GM18499 (cell line): ENCODE results near the gene WNT4.

Source experiments
- ATAC-seq: cut with Tn5 transposase; IDR thresholded peaks from one replicate; pipeline ENCODE4 v1.9.1; 2021; ENCODE audit warnings: moderate number of reproducible peaks; ENCODE audit not compliant: insufficient read depth, unreplicated experiment

Gene WNT4

DNA sequence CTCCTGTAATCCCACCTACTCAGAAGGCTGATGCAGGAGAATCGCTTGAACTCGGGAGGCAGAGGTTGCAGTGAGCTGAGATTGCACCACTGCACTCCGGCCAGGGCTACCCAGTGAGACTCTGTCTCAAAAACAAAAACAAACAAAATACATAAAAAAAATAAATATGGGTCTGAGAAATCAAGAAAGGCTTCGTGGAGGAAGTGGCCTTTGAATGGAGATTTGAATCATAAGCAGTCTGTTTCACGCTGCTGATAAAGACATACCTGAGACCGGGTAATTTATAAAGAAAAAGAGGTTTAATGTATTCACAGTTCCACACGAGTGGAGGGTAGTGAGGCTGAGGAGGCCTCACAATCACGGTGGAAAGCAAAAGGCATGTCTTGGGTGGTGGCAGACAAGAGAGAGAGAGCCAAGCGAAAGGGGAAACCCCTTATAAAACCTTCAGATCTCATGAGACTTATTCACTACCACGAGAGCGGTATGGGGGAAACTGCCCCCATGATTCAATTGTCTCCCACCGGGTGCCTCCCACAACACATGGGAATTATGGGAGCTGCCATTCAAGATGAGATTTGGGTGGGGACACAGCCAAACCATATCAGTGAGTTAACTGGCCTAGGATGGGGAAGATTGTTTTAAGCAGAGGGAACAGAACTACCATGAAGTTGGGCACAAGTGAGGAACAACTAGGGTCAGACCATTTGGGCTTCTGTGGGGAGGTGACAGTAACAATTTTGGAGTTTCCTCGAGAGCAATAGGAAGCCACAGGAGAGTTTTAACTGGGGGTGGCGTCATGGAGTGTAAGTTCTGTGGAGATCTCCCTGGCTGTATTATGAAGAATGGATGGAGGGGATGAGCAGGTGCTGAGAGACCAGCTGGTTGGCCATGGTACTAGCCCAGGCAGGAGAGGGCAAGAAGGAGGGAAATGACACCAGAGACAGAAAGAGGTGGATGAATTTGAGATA, 22.2 kb upstream of the WNT4 start:
- ATAC-seq: no peak

DNA sequence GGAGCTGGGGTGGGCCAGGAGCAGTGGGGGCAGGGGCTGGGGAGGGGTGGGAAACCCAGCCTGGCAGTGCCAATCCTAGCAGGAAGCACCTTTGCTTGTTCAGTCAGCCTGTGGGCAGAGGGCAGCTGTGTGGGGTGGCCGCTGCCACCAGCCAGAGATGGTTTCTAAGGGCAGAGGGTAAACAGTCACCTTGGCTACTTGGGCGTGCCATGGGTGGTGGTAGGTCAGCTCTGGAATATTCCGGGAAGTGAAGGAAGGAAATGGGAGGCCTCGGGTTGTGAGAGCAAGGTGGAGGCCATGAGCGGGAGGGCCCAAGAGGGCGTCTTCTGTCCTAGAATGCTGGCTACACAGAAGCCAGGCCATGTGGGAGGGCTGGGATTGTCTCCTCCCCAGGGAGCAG, 20.7 kb upstream of the WNT4 start:
- ATAC-seq: no peak

DNA sequence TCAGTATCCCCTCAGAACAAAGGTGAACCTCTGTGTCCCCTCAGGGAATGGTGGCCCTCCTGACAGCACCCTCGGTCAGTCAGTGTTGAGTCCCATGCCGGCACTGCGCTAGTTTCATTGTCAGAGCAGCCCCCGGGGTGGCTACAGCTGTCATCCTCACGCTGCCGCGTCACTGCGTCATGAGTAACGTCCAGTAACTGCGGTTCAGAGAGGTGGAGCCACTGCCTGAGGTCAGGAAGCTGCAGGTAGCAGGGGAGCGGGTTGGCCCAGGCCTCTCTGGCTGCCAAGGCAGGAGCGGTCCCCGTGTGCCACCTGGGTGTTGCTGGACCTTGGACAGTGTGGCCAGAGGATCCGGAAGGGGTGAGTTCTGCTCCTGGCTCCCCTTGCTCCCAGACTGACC, 20.2 kb upstream of the WNT4 start:
- ATAC-seq: no peak

DNA sequence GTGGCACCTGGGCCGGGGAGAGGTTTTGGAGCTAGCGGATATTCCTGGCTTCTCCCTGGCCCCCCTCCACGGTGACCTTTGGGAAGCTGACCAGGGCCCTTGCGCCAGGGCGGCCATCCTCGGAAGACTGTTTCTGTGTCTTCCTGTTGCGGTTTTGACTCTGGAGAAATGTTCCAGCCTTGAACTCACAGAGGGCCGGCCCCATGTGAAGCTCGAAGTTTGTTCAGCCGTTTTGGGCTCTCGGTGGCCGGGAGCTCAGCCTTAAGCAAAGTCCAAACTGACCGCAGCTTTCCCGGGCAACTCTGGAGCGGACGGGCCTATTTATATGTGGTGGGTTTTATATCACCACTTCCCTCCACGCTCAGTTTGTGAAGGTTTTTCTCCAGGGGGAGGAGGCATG, 17.0 kb upstream of the WNT4 start:
- ATAC-seq: no peak

DNA sequence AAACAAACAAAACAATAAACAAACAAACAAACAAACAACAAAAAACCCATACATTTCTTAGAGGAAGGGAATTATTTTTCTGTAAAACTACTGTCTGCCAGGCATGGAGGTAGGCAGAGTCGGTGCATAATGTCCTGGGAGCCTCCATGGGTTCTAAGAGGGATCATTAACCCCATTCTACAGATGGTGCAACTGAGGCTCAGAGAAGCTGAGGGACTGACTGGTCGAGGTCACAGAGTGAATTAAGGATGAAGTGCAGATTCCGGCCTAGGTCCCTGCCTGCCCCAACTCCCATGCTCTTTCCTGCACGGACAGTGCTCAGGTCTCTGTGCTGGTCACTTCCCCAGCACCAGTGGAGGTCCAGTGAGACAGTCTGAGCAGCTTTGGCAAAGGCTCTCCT, 15.8 kb upstream of the WNT4 start:
- ATAC-seq: no peak

DNA sequence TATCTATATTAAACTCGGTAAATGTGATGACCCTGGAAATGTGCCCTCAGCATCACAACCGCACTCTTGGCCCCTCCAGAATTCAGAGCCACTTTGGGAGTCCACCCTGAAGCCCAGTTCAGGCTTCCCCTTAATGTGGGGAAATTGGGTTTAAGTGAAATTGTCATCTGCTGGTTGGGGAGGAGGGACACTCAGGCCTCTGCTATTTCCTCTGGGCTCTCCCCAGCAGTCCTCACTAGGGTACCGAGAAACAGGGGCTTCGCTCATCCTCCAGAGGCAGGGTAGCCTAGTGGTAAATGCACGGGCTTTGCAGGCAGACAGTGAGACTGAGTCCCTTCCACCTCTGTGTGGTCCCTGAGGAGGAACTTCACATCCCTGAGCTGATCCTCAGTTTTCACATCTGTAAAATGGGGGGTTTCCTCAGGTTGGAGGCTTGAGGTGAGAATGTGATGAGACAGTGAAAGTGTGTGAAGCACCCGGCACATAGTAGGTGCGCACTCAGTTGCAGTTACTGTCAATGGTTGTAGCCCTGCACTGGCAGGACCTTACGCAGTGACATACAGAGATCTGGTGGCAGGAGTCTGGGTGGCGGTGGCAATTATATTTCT, 14.6 kb upstream of the WNT4 start:
- no peak for ATAC-seq

DNA sequence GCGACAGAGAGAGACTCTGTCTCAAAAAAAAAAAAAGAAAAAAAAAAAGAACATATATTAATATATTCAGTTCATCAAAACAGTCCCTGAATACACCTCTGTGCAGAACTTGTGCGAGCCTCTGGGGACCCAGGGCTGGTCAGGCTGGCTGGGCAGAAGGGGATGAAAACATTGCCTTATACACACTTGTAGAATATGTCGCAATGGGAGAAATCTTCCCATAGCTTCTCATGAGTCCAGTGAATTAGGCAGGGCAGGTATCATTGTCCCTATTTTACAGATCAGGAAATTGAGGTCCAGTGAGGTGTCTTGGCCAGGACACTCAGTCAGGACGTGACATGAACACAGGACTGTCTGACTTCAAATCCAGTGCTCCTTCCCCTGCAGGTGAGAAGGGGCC, 12.6 kb upstream of the WNT4 start:
- no peak for ATAC-seq

DNA sequence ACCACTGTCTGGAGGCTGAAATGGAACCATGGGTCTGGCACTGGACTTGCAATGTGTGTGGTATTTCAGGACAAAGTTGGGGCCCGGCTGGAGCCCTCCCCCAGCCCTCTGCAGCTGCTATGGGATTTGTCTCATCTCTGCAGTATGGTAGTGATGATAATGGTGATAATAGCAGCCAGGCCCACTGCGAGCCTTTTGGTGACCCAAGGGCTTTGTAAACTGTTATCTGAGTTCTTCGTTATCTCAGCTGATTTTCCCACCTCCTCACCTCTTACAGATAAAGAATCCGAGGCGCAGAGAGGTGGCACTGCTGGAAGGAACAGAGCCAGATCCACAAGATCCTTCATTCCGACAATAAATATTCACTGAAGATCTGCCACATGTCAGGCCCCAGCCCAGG, 11.7 kb upstream of the WNT4 start:
- ATAC-seq: no peak

DNA sequence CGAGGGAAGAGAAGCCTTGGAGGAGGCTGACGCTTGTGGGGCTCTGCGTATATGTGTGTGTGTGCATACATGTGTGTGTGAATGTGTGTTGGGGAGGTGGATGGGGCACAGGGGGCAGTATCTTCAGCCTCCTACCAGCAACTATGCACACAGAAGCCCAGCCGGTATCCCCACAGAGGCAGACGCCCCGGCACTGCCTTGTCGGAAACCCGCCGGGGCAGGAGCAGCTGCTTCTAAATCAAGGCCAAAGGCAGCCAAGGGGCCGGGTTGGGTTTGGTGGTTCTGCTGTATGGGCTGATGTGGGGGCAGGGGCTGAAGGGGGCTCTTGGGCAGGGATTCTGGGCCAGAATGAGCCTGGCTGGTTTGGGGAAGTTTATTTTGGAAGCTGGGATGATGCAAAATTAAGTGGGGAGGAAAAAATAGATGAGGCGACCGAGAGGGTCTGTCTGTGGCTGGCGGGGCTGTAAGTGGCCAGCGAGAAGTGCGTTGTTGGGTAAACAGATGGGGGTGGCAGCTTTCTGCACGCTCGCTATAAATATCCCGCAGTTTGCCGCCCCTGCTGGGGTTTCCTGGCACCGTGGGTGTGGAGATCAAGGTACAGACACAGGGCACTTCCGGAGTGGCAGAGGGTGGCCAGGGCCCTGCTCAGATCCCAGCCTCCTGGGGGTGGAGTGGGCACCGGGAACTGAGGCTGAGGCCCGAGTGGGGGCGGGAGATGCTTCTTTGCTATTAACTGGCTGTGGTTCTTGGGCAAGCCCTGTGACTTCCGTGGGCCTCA, 11.0 kb upstream of the WNT4 start:
- ATAC-seq: no peak

DNA sequence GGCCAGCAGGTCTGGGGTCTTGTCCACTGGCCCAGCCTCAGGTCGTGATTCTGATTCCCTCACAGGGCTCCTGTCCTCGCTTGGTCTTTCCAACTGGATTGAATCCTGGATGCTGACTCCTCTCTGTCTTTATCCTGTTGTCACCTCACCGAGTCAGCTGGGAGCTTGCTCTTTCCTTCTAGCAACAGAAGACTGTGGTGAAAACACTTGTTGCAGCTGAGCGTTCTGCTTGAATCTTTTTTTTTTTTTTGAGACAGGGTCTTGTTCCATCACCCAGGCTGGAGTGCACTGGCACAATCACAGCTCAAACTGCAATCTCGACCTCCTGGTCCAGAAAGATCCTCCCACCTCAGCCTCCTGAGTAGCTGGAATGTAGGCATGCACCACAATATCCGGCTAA, 8.0 kb upstream of the WNT4 start:
- no peak for ATAC-seq

DNA sequence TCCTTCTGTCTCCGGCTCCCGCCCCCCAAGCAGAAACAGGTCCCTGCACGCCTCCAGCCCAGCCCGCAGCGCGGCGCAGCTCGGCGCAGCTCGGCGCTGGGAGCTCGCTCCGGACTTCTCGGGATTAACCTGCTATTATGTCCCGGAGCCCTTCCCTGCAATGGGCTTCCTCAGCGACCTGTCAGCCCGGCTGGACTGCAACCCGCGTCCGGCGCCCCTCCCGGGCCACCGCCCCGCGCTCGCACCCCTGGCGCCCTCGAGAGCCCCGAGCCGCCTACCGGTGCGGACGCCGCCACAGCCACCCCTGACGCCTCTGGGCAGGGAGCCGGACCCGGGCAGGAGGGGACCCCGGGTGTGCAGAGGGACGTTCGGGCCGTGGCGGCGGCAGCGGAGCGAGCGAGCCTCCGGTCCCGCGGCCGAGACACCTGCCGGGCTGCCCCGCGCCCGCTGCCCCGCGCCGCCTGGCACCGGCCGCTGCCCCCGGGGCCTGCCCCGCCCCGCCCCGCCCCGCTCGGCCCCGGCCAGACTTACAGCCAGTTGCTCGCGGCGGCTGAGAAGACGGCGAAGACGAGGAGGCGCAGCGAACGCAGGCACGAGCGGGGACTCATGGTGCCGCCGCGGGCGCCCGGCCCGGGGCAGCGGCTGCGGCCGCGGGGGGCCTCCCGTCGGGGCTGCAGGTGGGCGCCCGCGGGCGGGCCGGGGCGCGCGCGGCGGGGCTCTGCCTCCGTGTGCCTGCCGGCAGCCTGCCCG, 407 bp downstream of the WNT4 start:
- no peak for ATAC-seq

DNA sequence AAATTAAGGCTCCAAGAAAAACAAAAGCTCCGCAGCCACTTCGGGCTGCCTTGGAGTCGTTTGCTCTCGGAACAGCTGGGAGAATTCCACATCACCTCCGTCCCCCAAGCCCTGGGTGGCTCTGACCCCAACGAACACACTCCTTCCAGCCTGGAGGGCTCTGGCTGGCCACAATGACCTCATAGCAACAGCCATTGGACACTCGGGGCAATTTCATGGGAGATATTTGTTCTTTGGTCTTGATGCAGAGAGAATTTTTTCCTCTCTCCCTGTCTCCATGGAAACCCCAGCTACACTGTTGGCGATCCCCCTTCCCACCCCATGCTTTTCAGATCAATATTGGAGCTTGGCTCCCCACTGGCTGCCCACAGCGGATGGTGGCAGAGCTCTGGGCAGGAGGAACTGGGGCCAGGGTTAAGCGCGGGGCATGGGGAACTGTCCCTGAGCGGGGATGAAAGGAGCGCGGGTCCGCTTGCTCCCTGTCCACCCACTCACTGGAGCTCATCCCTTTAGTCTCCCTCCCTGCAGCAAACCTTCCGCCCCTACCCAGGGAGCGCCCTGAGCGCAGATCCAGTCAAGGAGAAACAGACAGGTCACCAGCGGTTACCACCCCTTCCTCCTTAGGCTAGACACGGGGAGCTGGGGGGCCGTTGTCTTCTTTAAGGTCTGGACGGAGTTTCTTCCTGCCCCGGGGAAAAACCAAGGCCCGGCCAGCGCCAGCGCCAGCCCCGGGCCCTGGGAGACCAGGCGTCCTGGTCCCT, 1.2 kb downstream of the WNT4 start:
- ATAC-seq: no peak

DNA sequence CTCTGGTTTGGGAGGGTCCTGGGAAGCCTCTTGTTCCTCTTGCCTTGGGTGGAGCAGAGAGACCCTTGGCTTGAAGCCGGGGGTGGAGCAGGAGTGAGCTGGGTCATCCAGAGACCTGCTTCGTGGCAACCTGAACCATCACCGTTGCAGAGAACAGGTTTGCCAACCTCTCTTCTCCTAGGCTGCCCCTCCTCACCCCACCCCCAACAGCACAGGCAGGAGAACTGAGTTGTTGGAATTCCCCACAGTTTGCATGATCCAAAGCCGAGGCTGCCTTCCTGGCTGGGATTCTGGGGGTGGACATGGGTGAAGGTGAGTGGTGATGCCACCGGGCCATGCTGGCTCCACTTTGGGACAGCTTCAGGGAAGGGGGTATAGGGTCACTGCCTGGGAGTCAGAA, 2.2 kb downstream of the WNT4 start:
- ATAC-seq: no peak

DNA sequence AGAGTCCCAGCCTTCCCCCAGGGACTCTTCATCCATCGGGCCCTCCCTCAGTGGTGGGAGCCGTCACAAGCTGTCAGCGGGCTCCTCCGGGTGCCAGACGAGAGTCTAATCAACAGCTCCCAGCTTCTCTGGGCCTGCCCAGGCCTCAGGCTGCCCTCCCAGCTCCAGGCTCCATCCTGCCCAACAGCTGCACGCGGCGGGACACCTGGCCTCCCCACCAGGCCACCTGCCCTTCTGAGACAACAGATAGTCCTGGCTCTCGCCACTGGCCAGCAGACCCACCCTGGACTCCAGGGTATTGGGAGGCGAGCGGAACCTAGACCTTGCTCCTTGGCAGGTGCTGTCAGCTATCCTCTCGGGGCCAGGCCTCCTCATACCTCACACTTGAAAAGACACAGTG, 3.1 kb downstream of the WNT4 start:
- ATAC-seq: no peak

DNA sequence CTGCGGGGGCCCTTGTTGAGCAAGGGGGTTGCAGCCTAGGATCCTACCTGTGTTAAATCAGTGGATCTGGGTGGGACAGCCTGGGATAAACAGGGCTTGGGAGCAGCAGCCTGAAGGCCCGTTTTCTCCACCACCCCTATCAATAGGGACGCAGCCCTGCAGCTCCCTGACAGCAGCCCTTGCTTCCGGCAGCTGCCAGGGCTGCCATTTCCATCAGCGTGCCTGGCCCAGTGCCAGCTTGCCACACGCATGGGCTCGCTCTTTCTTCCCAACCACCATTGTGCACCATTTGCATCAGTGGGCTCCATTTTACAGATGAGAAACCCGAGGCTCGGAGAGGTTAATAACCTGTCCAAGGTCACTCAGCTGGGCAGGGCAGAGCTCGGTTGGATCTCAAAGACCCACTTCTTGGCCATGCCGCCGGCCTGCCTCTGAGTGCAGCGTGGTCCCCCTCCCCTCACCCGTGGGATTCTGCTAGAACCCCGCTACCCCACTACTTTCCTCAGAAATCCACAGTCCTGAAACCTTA, 3.8 kb downstream of the WNT4 start:
- no peak for ATAC-seq

DNA sequence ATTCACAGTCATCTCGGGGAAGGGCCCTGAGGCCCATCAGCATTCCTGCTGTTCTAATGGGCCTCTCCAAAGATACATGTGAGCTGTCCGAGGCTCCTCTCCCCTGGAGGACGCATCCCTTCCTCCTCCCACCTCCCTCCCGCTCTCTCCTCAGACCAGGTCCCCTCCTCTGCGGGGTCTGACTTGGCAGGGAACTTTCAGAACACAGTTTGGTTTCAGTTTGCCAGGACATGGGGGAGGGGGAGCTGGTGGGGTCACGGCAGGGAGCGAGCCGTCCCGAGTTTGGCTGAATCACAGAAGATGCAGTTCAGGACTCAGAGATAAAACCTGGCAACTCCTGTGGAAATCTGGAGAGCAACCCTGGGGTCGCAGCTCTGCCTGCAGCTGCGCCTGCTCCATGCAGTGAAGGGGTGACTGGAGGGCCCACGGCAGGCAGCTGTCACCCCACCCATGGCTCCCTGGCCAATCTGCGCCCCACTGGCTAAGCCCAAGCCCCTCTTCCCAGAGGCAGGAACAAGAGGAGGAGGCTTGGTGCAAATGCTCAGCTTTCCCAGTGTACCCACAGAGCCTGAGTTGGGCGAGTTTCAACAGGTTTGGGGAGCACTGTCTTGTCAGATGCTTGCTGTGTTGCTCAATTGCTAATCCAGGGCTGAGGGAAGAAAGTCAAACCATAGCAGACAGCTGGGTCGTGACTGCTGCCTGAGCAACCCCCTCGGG, 5.7 kb downstream of the WNT4 start:
- no peak for ATAC-seq

DNA sequence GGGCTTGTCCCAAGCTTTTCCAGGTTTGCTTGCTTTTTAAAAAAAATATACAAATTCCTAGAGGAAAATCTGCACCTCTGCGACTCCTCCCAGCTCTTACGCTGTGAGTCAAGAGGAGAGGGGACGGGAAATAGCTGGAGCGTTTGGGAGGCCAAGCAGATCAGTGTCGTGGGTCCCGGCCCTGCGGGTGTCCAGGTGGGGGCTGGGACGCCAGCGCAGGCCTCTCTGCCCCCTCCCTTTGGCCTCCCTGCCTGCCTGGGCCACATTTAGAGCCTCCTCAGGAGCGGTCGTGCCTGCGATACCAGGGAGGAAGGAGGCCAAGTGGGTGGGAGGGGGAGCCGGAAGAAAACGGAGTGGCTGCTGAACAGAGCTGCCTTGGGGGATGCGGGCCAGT, 9.0 kb downstream of the WNT4 start:
- no peak for ATAC-seq

DNA sequence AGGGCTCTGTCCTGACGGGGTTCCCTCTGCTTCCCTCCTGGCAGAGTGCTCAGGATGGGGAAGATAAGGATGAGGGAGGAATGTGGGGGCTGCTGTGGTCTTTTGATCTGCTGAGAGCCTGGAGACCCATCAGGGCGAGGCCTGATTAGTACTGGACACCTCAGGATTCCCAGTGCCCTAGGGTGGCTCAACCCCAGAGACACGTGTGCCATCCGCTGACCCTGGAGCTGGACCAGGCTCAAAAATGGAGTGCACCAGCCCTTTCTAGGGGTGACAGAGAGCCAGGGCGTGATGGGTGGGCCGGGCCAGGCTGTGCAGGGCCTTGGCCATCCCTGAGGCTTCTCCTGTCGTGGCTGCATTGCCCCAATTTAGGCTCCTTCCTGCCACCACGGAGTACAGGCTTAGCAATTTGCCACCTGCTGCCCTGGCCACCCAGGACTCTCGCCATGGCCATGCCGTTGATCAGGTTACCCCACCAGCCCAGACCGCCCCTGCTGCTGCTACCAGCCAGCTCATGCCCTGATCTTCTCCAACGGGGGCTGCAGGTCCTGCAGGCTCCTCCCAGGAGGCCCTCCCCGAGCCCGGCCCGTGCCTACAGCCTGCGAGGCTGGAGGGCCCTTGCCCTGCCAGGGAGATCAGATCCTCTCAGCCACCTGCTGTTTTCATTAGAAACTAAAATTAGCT, 9.5 kb downstream of the WNT4 start:
- ATAC-seq: no peak
